NCI-H1436 (cell line): ENCODE results near the gene EHMT1.

Source experiments
- DNase-seq: peaks from one replicate; lab custom pipeline; 2025; lab: John Stamatoyannopoulos, UW

The EHMT1 gene

DNA sequence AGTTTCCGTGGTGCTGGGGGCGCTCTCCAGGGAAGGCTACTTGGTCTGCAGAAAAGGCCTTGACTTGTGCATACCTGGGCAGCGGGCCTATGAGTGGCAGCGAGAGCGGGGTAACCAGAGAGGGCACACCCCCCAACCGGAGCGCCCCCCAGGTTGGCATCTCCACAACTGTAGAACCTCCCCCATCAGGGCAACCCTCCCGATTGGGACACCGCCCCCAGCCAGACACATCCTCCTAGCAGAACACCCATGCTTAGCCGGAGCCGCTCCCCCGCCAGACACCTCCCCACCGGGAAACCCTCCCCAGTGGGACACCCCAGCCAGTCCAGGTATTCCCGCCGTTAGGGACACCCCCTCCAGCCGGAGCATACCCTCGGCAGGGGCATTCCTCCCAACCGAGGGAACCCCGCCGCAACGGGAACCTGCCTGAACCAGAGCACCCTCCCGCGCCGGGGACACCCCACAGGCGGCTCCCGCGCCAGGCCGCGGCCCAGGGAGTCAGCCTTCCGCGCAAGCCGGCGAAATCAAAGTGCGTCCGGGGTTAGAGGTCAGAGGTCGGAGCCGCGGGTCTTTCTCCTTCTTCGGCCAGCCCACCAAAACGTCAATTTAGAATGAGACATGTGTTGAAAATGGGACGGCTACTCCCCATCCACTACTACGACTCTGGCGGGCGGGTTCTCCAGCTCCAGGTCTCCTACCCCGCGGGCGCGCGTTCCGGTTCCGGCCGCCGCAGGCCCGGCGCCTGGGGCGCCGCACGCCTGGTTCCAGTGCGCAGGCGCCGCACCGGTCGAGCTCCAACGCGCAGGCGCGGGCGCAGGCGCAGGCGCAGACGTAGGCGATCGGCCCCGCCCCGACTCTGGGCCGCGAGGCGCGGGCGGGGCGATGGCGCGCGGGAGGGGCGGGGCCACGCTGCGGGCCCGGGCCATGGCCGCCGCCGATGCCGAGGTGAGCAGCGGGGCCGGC, at the start of gene EHMT1:
EHMT1 (plus strand) TSS at position 901 of the 963 bp plus-strand sequence; CDS start at position 925, 24 bp downstream.
- peak; percentile 84 for DNase-seq

GRCh38 chr9:137569609-137570203, 49.1 kb upstream of the EHMT1 start:
- DNase-seq, result no peak

- no peak for DNase-seq
These were observed 48.2 kb upstream of the EHMT1 start for GRCh38 chr9:137570566-137570965.

DNA sequence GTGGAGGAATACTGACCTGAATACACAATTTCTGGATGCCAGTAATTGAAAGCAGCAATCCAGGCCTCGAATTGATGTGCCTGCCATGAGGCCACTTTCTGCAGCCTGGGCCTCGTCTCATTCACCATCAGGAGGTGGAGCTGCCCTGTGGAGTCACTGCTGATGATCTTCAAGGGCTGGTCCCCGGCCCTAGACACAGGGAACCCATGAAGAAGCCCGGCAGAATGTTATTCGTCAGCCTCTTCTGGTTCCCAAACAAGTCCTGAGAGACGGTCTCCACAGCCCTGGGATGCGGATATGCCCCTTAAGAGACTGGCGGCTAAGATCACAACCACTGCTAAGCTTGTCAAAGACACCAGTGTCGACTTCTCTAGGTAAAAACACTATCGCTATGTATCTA, 44.6 kb upstream of the EHMT1 start:
- no peak for DNase-seq

DNA sequence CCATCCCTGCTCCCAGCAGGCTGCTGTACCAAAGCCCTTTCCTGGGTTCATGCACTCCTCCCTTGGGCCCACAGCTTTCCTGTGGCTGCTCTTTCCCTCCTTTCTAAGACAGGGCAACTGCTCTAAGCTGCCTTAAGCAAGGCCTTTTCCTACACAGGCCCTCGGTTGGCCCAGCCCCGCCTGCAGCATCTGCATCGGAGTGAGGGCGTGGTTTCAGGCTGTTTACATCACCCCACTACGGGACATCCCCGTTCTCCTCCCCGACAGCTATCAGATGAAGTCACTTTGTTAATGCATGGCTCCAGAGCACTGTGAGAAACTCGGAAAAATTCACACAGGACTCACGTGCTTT, 43.5 kb upstream of the EHMT1 start:
- DNase-seq, result no peak

GRCh38 chr9:137575716-137576411, 42.9 kb upstream of the EHMT1 start:
- DNase-seq, result no peak

DNA sequence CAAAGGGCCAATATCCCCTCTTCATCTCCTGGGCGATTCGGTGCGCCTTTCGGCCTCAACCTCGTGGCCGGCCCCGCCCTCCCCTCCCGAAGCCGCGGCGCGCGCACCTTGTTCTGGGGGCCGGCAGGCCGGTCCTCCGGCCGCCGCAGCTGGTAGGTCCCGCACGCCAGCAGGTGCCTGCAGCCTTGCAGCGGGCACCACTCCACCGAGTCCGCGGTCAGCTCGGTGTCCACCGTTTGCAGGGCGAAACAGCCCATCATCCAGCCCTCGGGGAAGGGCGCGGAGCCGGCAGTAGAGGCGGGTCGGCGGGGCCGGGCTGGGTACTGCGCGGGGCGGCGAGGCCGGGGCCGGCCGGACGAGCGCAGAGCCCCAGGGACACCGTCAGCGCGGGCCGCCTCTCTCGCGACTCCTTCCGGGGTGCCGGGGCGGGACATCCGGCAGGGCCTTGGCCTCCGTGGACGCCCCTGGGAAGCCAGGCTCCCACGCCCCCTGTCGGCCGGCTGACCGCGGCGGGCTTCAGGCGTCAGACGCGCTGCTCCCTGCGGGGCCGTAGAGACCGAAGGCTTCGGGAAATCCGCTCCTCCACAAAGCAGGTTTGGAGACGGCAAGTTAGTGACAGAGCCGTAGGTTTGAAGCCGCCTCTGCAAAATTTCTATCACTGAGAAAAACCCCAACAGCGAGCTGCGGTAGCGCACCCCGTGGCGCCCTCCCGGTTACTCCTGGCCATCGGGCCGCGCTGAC, 40.1 kb upstream of the EHMT1 start, which contains the start of gene DPH7:
DPH7 (minus strand) TSS at position 408 of the 741 bp plus-strand sequence; CDS start at position 260, 148 bp downstream.
- peak; percentile 88 for DNase-seq

DNA sequence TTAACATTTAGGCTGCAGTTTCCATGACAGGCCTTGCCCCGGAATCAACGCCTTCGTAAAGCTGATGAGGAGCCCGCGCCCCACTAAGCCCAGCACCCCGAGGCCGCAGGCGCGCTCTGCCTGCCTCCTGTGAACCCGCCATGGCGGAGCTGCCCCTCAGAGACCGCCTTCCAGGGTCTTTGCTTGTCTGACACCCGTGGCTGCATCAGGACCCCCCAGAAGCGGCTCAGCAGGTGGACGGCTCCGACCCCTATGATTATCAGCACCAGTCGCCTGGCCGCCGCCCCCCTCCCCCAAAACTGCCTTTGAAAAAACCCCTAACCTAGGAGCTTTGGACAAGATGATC, 39.6 kb upstream of the EHMT1 start:
- no peak for DNase-seq

GRCh38 chr9:137580209-137580953, 38.4 kb upstream of the EHMT1 start:
- no peak for DNase-seq

GRCh38 chr9:137580954-137581322, 37.9 kb upstream of the EHMT1 start:
- no peak for DNase-seq

- DNase-seq, result no peak
These were observed 37.2 kb upstream of the EHMT1 start for GRCh38 chr9:137581361-137582285.

DNA sequence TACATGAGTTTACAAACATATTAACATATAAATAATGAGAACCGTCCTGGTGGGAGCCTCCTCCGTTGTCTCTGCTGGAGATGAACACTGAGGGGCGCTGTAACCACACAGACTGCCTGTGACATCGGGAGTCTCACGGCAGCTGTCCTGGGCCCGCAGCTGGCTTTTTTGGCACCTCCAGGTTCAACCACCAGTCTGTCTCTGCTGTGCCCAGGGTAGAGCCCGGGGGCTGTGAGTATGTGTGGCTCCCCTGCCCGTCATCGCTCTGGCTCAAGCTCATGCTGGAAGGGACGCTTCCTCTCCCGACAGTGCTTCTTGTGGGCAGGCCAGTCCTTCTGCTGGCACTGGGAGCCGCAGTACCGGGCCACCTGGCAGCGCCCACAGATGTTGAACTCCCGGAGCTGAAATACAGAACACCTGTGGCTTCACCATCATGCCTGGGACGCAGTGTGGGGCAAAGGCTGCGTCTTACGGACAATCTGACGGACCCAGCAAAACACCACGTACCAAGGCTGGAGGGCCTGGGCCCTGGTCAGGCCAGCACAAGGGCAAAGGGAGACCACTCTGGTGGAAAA, 36.4 kb upstream of the EHMT1 start:
- DNase-seq, result no peak

- no peak for DNase-seq
These were observed 35.5 kb upstream of the EHMT1 start for GRCh38 chr9:137583347-137583746.

DNA sequence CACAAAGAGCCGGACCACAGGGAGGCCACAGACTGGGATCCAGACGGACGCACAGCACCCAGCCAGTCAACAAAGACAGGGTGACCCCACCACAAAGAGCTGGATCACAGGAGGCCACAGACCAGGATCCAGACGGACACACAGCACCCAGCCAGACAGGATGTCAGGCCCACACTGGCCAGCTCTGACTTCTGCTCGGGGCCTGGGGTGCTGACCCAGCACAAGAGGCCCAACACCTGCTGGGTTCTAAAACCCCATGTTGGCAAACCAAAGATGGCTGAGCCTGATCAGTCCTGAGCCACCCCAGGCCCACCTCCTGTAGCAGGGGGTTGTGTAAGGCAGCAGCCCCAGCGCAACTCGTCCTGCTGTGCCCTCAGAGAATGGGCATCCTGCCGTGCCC, 34.8 kb upstream of the EHMT1 start:
- DNase-seq, result no peak

DNA sequence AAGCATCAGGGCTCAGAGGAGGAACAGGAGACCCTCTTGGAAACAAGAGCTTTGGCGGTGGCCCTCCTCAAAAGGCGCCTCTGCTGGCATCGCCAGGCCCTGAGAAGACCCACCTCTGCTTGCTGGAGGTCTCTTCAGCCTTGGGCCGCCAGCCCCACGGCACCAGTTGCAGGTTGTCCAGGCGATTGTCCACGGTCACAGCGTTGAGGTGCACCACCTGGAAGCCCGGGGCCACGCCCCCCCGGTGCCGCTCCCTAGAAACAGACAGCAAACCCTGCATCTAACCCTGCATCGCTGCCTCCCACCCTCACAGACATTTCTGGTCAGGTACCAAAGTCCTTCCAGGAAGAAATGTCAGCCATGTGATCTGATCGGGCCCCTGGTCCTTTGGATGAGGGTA, 32.0 kb upstream of the EHMT1 start:
- DNase-seq, result no peak

GRCh38 chr9:137588311-137588710, 30.5 kb upstream of the EHMT1 start:
- DNase-seq, result no peak

GRCh38 chr9:137588891-137589290, 29.9 kb upstream of the EHMT1 start:
- no peak for DNase-seq

GRCh38 chr9:137589441-137590122, 29.2 kb upstream of the EHMT1 start:
- DNase-seq, result no peak

GRCh38 chr9:137590123-137590468, 28.7 kb upstream of the EHMT1 start:
- DNase-seq, result no peak
